Stimulated activated CD4-positive, alpha-beta T cell treated with anti-CD3 and anti-CD28 coated beads, Interleukin-4, amount 100 ng/mL, for 48 hours (primary cell): Measurements from ENCODE around the gene CFAP141.
"Not testable (repeated sequence)": the region's sequence is repeated elsewhere in the genome, so short reads cannot be mapped to it uniquely, and the experiment has no call there.

ENCODE experiments used
- DNase-seq, 2 donors: peaks; one replicate each; pipeline ENCODE4 v3.0.0-alpha.2; 2020; ENCODE audit warnings: low read depth in 2 of 2

Gene CFAP141

DNA sequence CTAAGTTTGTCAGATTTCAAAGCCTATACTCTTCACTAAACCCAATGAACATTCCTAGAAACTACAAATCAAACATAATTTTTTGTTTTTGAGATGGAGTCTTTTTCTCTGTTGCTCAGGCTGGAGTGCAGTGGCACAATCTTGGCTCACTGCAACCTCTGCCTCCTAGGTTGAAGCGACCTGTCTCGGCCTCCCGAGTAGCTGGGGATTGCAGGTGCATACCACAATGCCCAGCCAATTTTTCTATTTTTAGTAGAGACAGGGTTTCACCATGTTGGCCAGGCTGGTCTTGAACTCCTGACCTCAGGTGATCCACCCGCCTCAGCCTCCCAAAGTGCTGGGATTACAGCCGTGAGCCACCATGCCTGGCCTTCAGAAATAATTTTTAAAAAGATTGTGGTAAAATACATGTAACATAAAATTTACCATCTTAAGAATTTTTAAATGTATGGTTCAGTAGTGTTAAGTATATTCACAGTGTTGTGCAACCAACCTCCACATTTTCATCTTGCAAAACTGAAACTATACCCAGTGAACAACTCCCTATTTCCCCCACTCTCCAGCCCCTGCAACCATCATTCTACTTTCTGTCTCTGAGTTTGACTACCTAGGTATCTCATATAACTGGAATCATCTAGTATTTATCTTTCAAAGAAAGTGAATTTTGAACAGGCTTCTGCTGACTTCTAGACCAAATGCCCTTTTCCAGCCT lies 2.7 kb upstream of the CFAP141 start:
- no peak for DNase-seq

DNA sequence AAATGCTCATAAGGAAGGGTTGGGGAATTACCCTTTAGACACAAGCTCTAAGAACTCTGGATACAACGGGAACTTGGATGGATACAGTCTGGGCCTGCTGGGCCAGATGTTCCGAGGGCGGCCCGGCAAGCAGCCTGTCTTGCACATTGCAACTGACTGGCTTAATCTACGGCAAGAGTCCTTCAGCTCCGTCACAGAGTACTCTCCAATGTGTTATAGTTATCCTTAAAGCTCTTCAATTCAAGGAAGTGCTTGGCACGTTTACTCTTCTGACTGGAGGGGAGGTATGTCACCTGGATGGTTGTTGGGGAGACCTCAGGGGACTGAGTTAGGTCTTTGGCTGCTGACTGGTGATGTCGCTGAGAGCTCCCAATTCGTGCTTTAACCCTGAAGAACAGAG lies 1.1 kb upstream of the CFAP141 start:
- DNase-seq, result no peak

GRCh38 chr1:154205778-154206177 lies 355 bp downstream of the CFAP141 start:
- DNase-seq, result not testable (repeated sequence)

DNA sequence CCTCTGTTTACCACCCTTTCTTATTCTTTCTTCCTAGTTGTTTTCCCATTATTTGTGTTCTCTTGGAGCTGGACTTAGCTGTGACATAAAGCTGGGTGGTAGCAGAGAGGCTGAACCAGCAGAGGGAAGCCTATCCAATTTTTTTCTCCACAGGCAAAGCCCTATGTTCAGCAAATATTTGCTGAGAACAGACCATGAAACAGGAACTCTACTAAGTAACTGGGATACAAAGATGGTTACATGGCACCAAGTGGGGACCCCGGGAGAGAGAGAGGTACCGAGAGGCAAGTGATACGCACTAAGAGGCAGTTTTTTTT lies 6.6 kb downstream of the CFAP141 start:
- no peak for DNase-seq

- no peak for DNase-seq
These were observed 7.2 kb downstream of the CFAP141 start for GRCh38 chr1:154198756-154199562.

DNA sequence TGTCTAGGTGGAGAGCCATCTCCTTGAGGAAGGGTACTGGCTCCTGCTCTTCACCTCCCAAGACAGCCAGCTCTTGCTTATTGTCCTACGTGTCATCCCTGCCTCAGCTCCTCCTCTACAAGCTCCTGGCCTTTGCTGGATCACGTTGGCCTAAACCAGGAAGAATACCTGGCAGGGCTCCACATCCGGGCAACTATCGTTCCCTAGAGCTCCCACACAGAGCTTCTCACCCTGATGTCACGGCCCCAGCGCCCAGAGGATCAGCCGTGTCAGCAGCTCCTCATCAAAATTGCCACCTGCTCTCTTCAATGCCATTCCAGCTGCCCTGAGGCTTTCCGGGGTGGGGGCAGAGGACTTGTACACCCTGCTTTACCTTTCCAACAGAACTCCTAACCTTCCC lies 12.3 kb downstream of the CFAP141 start:
- DNase-seq, result no peak

GRCh38 chr1:154192476-154192875 lies 13.7 kb downstream of the CFAP141 start:
- DNase-seq, result no peak

DNA sequence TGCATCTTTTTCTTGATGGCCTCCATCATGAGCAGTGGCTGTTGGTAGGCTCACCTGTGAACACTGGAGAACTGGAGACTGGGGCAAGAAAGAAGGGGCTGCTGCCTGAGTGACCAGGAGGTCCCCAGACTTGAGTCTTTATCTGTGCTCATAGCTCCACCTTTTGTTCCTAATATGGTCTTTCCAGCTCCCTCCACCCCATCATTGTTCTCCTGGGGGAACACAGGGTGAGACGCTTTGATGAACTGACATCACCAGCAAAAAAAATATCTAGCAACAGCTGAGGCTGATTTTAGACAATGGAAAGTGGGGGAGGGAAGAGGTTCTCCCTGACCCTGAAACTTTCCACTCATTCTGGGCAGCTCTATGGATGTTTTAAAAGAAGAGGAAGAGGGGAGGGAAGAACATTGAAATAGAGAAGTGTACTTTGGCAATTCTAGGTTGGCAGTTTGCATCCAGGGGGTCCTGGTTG lies 14.1 kb downstream of the CFAP141 start, which contains the start of gene TPM3:
TSS of gene TPM3 (minus strand) at position 111 of the 472 bp plus-strand sequence. CDS start at position 29, 82 bp downstream.
- no peak for DNase-seq

DNA sequence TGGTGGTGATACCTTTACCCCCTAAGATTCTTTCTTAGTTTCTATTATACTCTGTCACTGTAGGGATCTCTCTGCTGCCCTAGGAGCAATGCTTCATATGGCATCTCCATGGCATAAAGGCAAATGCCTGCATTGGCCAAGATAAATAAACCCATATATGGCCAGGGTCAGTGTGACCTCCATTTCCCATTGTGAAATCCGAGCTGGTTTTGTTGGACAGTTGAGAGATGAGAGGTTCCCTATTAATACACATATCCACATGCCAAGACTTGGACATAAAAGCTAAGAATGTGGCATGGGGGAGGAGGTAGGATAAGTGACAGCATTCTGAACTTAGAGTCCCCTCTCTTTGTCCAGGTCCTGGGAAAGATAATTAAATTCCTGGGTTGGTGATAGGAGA lies 15.6 kb downstream of the CFAP141 start:
- DNase-seq, result no peak

- no peak for DNase-seq
These were observed 19.2 kb downstream of the CFAP141 start for GRCh38 chr1:154186852-154187501.

DNA sequence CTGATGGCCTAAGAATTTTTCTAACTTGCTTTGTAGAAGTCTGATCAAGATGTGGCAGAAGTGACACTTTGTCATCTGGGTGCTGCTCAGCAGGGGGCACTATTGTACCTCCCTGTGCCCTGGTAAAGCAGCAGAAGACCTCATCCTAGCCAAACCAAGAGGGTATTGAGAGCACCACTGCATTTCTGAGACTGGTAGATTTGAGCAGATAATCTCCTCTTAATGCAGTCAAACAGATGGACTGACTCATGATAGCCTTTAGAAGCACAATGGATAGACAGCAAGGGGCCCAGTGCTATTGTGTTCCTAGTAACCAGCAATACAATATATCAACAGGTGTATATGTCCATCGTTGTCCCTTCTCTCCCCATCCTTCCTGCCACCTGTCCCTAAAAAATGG lies 20.0 kb downstream of the CFAP141 start:
- peak; percentile 60 to 69 for DNase-seq

DNA sequence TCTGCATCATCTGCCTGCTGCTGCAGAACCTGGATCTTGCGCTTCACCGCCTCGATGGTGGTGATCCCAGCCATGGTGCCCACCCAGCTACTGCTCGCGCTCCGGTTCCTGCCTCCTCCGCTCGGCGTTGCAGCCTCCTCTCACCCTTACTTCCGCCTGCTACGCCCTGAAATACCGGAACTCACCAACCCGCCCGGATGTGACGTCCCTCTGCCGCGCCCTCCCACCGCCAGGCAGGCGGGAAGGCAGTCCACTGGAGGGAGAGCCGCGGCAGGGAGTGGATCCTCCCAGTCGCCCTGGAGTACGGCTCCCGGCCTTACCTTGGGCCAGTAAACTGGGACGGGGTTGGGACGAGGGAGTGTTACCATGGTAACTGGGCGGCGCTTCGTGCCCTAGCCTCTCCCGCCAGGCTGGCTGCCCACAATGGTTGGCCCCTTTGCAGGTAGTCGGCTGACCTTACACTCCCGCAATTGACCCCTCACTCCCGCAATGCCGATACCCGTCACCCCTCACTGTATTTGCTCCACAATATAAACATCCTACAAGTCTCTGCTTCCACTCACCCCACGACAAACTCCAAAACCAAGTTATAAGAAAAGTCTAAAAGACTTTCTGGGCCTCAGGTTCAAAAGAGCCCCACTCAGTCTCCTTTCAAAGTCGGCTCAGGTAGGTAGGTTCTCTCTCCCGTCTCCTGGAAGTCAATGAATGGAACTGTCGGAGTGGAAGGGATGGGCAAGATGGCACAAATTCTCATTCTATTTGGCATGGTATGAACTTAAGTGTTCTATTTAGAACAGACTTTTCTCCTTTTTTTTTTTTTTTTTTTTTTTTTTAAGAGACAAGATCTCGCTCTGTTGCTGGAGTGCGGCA lies 22.9 kb downstream of the CFAP141 start:
- DNase-seq, result peak; percentile 94 to 96

- peak; percentile 65 to 81 for DNase-seq
These were observed 23.6 kb downstream of the CFAP141 start for GRCh38 chr1:154182344-154183045.

- DNase-seq, result no peak
These were observed 24.2 kb downstream of the CFAP141 start for GRCh38 chr1:154181944-154182343.

GRCh38 chr1:154179946-154180687 lies 26.0 kb downstream of the CFAP141 start:
- no peak for DNase-seq

- no peak for DNase-seq
These were observed 27.0 kb downstream of the CFAP141 start for GRCh38 chr1:154178911-154179811.

GRCh38 chr1:154178013-154178412 lies 28.1 kb downstream of the CFAP141 start:
- DNase-seq, result no peak

GRCh38 chr1:154176337-154176736 lies 29.8 kb downstream of the CFAP141 start:
- DNase-seq, result no peak

DNA sequence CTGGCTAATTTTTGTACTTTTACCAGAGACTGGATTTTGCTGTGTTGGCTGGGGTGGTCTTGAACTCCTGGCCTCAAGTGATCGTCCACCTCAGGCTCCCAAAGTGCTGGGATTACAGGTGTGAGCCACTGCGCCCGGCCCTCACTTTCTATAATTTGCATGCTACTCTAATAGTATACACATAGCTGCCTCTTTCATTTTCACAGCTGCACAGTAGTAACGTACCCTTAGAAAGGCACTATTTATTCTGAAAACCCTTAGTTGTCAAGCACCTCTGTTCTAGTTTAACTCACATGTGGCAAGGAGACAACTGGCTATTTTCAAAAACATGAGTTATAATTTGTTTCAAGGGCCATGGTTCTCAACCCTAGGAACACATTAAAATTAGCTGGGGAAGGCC lies 31.5 kb downstream of the CFAP141 start:
- no peak for DNase-seq
